ENCODE results near the gene PARD3B. TPM values are rescaled to one million over a fixed set of nuclear protein-coding genes. Genes with fewer than 3 reads are reported as not detected.

PARD3B gene
- total RNA-seq, 4 donors from 2014 or later, result 32.8 to 69.6 (median 47.3) TPM

DNA sequence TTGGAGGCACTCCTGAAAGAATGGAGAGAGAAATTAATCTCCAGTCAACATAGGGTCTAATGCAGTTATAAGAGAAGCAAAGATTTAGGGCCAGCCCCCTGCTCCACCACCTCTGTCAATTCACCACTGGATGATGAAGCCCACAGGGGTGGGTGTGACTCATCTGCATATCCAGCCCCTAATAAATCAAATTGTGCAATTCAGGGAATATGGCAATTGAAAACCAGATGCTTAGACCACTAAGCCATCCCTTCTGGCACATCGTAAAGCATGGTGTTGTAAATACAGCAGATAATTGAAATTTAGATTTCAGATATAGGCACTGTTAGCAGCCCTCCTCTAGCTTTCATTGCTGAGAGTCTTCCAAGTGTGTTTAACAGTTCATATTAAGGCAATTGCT, 541.4 kb downstream of the PARD3B start:
- TF ChIP-seq, protein P1, sequence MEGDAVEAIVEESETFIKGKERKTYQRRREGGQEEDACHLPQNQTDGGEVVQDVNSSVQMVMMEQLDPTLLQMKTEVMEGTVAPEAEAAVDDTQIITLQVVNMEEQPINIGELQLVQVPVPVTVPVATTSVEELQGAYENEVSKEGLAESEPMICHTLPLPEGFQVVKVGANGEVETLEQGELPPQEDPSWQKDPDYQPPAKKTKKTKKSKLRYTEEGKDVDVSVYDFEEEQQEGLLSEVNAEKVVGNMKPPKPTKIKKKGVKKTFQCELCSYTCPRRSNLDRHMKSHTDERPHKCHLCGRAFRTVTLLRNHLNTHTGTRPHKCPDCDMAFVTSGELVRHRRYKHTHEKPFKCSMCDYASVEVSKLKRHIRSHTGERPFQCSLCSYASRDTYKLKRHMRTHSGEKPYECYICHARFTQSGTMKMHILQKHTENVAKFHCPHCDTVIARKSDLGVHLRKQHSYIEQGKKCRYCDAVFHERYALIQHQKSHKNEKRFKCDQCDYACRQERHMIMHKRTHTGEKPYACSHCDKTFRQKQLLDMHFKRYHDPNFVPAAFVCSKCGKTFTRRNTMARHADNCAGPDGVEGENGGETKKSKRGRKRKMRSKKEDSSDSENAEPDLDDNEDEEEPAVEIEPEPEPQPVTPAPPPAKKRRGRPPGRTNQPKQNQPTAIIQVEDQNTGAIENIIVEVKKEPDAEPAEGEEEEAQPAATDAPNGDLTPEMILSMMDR (IDR thresholded peaks at IDR 0.05; ENCODE audit: low read depth), result no peak

DNA sequence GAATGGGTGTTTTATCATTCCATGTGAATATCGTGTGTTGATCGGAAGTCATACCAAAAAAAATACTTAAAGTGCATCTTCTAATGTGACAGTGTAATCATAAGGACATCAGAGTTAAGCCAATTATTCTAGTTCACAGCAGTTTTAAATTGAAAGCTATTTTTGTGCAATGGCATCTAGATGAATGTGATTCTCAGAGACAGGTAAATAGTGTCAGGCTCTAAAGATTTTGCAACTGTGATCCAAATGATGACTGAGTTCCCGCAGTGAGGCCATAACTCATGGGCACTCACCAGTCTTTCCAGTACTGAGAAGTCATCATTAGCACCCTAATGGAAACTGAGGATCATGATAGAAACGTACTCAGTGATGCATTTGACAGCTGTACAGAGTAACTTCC, 542.6 kb downstream of the PARD3B start:
- TF ChIP-seq, protein P1 (IDR thresholded peaks at IDR 0.05; ENCODE audit: low read depth), result no peak

DNA sequence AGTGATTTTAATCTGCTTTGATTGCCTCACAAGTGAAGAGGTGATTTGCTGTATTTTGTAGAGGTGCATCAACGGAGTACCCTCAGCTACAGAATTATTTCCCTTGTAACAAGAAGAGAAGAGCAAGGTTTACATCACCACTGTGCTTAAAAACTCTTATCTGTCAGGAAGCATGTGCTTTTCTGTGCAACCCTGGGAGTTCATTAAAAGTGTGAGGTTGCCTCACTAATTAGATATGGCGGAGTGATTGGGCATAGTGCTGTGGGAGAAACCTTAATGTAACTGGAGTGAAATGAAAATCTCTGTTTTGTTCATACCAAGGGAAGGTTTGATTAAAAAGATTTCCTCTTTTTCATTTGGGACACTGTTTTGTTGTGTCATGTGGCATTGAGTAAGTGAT, 544.7 kb downstream of the PARD3B start:
- TF ChIP-seq, protein P1 (IDR thresholded peaks at IDR 0.05; ENCODE audit: low read depth), result no peak

DNA sequence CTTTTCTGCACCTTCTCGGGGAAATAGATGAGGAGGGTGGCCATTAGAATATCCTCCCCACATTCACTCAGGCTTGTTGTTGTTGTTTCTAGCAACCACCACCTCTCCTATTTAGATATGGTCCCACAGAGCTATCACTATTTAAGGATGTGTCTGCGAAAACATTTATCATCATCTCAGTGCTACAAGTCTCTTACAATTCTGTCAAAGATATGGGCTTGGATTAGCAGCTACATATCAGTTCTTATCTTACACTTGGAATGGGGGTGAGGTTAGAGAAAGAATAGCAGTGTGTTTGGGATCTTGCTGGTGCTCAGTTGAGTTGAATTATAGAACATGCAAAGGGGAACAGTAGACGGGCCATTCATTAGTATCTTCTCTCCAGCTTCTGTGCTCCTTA, 546.1 kb downstream of the PARD3B start:
- TF ChIP-seq, protein P1 (IDR thresholded peaks at IDR 0.05; ENCODE audit: low read depth), result no peak

DNA sequence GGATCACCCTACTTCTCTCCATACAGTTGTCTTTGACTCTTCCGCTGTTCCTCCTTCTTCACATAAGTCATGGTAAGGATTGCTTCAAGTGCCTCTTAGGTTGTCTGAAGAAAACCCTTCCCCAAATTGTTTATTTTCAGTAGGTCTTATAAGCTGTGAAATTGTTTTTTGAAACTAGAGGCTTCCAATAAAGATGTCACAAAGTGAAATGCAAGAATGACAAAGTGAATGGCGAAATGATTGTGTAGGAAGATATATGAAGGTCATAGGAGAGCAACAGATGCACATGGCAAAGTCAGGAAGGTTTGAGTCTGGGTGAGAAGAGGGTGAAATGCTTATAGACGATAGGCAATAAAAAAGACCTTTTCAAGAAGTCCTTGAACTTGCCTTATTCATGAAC, 548.8 kb downstream of the PARD3B start:
- TF ChIP-seq, protein P1 (IDR thresholded peaks at IDR 0.05; ENCODE audit: low read depth), result no peak

DNA sequence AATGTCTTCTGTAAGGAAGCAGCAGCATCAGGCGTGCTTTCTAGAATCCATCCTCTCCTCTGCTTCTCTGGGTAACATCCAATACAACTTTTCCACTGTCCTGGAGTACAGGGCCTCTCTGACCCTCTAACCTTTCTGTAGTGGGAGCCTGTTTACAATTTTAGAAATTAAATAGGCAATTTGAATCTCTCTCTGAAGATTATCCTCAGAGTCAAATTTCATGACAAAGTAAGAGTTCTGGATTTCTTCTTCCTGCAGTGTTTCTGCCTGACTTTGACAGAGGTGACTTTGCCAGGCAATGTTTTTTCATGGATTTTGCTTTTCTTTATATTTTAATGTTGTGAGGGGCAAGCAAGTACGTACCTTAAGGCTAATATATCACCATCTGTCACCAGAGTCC, 558.4 kb downstream of the PARD3B start:
- TF ChIP-seq, protein P1 (IDR thresholded peaks at IDR 0.05; ENCODE audit: low read depth), result no peak

DNA sequence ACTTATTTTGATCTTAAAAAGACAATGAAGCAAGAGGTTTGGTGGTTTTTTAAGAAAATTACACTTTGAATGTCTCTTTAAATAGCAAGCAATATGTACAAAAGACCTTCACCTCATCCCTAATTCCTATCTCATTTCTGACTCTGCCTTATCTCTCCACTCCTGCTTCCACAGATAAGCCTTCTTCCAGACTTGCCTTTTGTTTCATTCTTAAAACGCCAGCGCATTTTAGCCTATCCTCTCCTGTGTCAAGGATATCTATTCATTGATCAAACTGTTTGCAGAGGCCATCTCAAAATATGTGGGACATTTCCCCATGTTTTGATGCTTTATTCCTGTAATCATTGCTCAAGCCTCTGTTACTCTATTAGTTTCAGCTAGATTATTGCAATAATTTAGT, 562.5 kb downstream of the PARD3B start:
- TF ChIP-seq, protein P1 (IDR thresholded peaks at IDR 0.05; ENCODE audit: low read depth), result no peak

Data from subcutaneous adipose tissue (tissue), 4 donors.